Fibroblast of skin of back (primary cell): ENCODE results near the gene PIGZ. TPM values are rescaled to one million over a fixed set of nuclear protein-coding genes. Genes with fewer than 3 reads are reported as not detected.

Source experiments
- DNase-seq: peaks from one replicate; pipeline ENCODE4 v3.0.0-alpha.2; 2013
- polyA plus RNA-seq, 2 experiments: library from polyadenylated mRNA; unstranded; fragments of 120-200 nt; gene quantifications; one replicate each; pipeline ENCODE4 v1.2.1, GENCODE V29; 2013; ENCODE audit not compliant: insufficient read length in 2 of 2

PIGZ gene, protein sequence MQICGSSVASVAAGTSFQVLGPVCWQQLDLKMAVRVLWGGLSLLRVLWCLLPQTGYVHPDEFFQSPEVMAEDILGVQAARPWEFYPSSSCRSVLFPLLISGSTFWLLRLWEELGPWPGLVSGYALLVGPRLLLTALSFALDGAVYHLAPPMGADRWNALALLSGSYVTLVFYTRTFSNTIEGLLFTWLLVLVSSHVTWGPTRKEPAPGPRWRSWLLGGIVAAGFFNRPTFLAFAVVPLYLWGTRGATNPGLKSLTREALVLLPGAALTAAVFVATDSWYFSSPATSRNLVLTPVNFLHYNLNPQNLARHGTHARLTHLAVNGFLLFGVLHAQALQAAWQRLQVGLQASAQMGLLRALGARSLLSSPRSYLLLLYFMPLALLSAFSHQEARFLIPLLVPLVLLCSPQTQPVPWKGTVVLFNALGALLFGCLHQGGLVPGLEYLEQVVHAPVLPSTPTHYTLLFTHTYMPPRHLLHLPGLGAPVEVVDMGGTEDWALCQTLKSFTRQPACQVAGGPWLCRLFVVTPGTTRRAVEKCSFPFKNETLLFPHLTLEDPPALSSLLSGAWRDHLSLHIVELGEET
- 1.2 TPM for polyA plus RNA-seq (2013, experiment 1 of 2; ENCODE audit: insufficient read length)
- polyA plus RNA-seq (2013, experiment 2 of 2; ENCODE audit: insufficient read length): 1.2 TPM

DNA sequence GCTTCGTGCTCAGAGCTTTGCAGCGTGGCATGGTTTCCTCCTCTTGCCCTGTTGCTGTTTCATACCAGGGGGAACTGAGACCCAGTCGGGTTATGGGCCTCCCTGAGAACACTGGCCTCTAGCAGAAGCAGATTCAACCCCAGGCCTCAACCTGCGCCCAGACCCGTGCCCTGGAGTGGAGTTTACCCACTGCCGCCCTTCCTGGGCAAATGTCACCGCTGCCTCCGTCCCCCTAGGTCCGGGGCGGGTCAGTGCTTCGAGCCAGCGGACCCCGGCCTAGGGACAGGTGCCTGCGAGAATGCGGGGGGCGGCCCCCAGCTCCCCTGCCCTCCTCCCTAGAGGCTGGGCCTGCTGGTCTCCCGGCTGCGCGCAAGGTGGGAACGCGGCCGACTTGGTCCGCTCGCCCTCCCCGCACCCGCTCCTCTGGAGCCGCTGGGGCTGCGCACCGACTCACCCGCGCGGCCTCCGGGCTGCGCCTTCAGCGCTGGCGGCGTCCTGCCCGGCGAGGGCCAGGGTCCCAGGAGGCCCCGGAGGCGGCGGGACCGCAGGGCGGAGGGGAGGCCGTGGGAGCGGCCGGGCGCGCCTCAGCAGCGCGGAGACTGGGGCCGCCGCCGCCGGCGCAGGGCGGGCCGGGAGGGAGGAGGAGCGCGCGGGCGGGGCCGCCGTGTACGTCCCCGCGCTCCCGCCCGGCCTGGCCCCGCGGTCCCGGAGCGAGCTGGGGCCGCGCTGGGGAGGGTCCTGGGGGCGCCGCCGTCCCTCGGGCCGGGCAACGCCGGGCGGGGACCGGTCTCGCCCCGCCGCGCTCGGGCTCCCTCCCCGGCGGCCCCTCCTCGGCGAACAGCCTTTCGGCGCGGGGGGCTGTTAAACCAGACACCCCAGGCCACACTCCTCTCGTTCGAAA is at the start of gene PIGZ:
Gene PIGZ, minus strand, starts transcription at position 601 of the 901 bp plus-strand sequence. CDS start 16,802 bp downstream, outside the sequence.
- peak; percentile 32 for DNase-seq

- DNase-seq: no peak
These were observed 48.4 kb upstream of the PIGZ start for GRCh38 chr3:197017003-197017402.

GRCh38 chr3:197015790-197016736 is 47.4 kb upstream of the PIGZ start:
- no peak for DNase-seq

DNA sequence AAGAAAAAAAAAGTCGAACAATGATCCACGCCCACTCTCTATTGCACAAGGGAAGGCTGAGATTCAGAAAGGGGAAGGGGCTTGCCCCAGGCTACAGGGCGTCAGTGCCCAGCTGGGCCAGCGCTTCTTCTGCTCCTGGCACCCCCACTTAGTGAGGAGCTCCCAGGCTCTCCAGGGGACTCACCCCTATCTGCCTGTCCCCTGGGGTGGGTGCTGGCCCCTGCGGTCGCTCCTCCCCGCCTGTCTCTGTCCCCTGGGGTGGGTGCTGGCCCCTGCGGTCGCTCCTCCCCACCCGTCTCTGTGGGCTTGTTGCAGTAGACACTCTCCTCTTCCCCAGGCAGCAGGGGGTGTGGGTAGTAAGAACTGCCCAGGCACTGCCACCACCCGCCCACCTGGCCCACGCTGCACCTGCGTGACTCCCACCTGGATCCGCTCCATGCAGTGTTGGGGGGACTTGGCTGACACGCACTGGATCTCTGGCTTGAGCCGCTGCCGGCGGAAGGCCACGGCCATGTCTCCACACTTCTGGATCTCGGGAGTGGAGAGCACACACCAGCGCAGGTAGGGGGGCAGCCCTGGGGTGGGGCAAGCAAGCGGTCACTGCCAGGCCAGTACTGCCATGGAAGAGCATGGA is 46.4 kb upstream of the PIGZ start:
- DNase-seq: no peak

- no peak for DNase-seq
These were observed 45.4 kb upstream of the PIGZ start for GRCh38 chr3:197014024-197014423.

DNA sequence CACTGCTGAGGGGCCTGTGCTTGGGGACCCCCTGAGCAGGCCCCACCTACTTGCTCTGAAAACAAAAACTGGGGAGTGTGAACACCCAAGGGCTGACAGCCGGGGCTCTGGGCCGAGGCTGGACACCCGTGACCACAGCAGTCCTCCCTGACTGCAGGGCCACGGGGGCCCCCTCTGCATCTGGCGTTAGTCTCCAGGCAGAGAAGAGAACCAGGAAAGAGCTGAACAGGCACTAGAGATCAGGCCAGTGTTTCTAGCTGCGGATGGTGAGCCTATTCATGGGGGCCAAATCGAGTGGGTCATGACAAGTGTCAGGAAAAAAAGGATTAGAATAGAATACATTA is 43.9 kb upstream of the PIGZ start:
- no peak for DNase-seq

- DNase-seq: no peak
These were observed 43.3 kb upstream of the PIGZ start for GRCh38 chr3:197011780-197012539.

GRCh38 chr3:197010556-197011351 is 42.1 kb upstream of the PIGZ start:
- DNase-seq: no peak

DNA sequence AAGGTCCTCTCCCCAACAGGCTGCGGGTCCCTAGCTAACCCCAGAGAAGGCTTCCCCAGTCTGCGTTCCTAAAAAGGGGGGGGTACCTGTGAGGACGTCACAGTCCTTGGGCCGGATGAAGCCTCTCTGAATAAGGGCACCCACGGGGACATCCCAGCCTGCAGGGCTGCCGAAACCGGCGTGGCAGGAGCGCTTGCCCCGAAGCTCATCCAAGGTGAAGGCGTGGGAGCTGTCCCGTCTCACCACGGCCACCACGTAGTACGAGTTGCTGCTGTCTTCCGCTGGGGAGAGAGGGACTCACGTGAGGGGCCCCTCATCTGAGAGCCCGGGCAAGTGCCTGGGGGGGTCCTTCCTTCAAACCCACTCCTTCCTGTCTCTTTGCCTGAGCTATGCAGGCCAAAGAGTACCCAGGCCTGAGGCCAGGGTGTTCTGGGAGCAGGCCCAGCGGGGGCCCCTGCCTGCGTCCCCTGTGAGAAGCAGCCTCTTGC is 40.9 kb upstream of the PIGZ start:
- no peak for DNase-seq

GRCh38 chr3:197008436-197009209 is 40.0 kb upstream of the PIGZ start:
- DNase-seq: no peak

GRCh38 chr3:197007953-197008352 is 39.3 kb upstream of the PIGZ start:
- no peak for DNase-seq

- no peak for DNase-seq
These were observed 38.8 kb upstream of the PIGZ start for GRCh38 chr3:197007296-197007940.

DNA sequence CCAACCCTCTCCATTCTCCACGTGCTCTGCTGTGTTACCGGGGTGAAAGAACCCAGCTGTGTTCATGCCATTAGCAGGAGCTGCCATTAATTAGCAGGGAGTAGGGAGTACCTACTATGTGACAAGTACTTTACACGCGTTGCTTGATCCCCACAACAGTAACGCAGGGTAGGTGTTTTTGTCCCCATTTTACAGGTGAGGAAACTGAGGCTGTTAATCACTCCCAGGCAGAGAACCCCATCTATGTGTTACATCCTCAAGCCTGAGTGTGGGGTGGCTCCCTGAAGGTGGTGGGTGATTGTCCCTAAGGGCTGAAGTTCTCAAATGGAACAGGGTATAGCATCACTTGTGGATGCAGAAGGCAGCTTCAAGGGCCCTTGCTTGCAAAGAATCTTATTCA is 38.2 kb upstream of the PIGZ start:
- no peak for DNase-seq

DNA sequence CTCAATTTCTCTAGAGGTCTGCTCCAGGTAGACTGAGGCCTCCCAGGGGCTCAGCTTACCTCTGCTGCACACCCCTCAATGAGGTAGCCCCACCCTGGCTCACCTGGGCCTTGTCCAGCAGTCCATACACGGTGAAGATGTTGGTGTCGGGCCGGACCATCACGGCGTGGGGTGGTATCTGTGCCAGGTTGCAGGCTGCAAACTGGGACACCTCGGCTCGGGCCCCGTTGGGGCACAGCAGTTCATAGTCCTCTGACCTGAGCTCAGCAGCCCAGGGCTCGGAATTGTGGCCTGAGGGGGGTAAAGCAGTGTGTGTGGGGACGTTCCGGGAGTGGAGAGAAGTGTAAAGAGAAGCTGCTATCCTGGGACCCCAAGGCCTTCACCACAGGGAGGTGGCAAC is 37.8 kb upstream of the PIGZ start:
- no peak for DNase-seq

GRCh38 chr3:197003461-197004385 is 35.1 kb upstream of the PIGZ start:
- no peak for DNase-seq

DNA sequence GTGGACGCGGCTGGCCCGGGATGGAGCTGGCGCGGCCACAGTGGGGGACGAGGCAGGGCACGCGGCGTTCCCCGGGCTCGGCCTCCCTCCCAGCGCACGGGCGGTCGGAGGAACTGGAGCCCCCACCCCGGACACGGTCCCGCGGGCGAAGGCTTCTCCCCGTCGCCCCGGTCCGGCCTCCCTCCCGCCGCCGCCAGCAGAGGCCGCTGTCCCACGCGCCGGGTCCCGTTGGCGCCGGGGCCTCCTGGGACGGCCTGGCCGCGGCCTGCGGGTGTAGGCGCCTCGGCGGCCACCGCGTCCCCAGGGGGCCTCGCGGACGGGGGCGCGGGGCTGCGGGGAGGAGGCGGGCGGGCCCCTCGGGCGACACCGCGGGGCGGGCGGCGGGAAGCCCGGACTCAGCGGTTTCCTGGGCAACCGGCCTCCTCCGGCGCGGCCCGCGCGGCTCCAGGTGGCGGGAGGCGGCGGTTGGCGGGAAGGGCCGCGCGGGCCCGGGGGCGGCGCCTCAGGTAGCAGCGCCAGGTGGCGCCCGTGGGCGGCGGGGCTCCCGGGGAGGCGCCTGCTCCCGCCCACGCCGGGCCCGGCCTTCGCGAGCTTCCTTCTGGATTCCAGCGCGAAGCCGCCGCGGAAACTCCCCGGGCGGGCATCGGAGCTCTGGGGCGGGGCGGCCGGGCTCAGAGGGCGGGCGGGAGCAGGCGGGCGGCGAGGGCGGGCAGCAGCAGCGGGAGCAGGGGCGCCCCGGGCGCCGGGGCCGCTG is 34.2 kb upstream of the PIGZ start:
- peak; percentile 71 for DNase-seq
